Measurements from ENCODE around the gene ATF4. TPM values are rescaled to one million over a fixed set of nuclear protein-coding genes. Genes with fewer than 3 reads are reported as not detected.

The ATF4 gene
- total and polyA plus RNA-seq, 2 donors from 2014 or later: 261 to 293 TPM

DNA sequence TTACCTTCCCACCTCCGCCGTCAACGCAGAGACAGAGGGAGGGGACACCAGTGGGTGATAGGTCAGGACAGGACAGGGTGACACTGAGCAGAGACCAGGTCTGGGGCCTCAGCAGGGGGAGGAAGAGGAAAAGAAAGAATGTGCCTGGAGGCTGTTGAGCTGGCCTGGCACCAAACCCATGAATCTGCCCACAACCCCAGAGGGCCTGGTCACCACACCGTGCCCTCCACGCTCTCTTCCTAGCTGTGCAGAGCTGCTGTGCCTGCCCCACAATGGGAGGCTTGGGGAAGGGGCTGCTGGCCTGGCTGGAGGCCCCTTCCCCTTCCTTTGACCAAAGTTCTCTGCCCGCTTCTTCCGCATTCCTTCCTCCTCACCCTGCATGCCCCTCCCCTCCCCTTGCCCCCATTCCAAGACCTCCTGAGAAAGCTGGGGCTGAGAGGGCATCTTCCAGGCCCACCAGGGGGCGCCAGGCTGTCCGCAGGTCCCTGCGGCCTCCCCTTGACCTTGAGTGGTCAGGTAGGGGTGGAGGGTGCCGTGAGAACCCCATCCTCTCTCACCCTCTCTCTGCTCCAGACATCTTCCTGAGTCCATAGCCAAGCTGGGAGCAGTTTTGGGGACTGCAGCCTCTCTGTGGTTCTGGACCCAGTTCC lies 39.2 kb downstream of the ATF4 start:
- no peak overlapping the region for H3K9ac ChIP-seq (ENCODE audit: low read length in 3 of 3)
- H3K36me3 ChIP-seq (ENCODE audit: control insufficient read depth in 2 of 3, insufficient read depth in 3 of 3, low read length in 3 of 3): peaks cover 0 to 3% (median 0%) of the 10 kb centered on the region in 3 donors
- TF ChIP-seq, protein P1, sequence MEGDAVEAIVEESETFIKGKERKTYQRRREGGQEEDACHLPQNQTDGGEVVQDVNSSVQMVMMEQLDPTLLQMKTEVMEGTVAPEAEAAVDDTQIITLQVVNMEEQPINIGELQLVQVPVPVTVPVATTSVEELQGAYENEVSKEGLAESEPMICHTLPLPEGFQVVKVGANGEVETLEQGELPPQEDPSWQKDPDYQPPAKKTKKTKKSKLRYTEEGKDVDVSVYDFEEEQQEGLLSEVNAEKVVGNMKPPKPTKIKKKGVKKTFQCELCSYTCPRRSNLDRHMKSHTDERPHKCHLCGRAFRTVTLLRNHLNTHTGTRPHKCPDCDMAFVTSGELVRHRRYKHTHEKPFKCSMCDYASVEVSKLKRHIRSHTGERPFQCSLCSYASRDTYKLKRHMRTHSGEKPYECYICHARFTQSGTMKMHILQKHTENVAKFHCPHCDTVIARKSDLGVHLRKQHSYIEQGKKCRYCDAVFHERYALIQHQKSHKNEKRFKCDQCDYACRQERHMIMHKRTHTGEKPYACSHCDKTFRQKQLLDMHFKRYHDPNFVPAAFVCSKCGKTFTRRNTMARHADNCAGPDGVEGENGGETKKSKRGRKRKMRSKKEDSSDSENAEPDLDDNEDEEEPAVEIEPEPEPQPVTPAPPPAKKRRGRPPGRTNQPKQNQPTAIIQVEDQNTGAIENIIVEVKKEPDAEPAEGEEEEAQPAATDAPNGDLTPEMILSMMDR (IDR thresholded peaks at IDR 0.05; ENCODE audit: borderline replicate concordance, extremely low read depth, insufficient read depth): no peak
- H3K27me3 ChIP-seq (ENCODE audit: control insufficient read depth, insufficient read depth, low read length): peaks cover 6% of the 10 kb centered on the region
- intact Hi-C loops (cut with DNase I): no loop called here
- no peak overlapping the region for H3K27ac ChIP-seq (ENCODE audit: low read depth in 2 of 2, low read length in 2 of 2)
- no peak for FAIRE-seq
- no peaks in the 10 kb centered on the region for H3K4me1 ChIP-seq (ENCODE audit: control insufficient read depth in 2 of 3, insufficient read depth in 2 of 3, low read depth in 1 of 3, low read length in 3 of 3)
- H3K9me3 ChIP-seq (ENCODE audit: control insufficient read depth in 2 of 3, insufficient read depth in 1 of 3, low read length in 3 of 3): no peaks in the 10 kb centered on the region
- H3K4me3 ChIP-seq (ENCODE audit: low read length in 3 of 3): no peak overlapping the region
- DNase-seq: no peak

GRCh38 chr22:39560127-39560526 lies 39.8 kb downstream of the ATF4 start:
- intact Hi-C loops (cut with DNase I): no loop called here

GRCh38 chr22:39562839-39563489 lies 42.6 kb downstream of the ATF4 start:
- intact Hi-C loops (cut with DNase I): no loop called here
- H3K4me3 ChIP-seq (ENCODE audit: low read length in 3 of 3): no peak overlapping the region
- no peak overlapping the region for H3K9ac ChIP-seq (ENCODE audit: low read length in 3 of 3)
- DNase-seq: no peak
- H3K4me1 ChIP-seq (ENCODE audit: control insufficient read depth in 2 of 3, insufficient read depth in 2 of 3, low read depth in 1 of 3, low read length in 3 of 3): no peaks in the 10 kb centered on the region
- H3K27ac ChIP-seq (ENCODE audit: low read depth in 2 of 2, low read length in 2 of 2): no peak overlapping the region
- H3K36me3 ChIP-seq (ENCODE audit: control insufficient read depth in 2 of 3, insufficient read depth in 3 of 3, low read length in 3 of 3): peaks cover 0 to 3% (median 0%) of the 10 kb centered on the region in 3 donors
- H3K9me3 ChIP-seq (ENCODE audit: control insufficient read depth in 2 of 3, insufficient read depth in 1 of 3, low read length in 3 of 3): peaks cover 0 to 2% (median 0%) of the 10 kb centered on the region in 3 donors
- no peak for FAIRE-seq
- TF ChIP-seq, protein P1 (IDR thresholded peaks at IDR 0.05; ENCODE audit: borderline replicate concordance, extremely low read depth, insufficient read depth): no peak
- H3K27me3 ChIP-seq (ENCODE audit: control insufficient read depth, insufficient read depth, low read length): no peaks in the 10 kb centered on the region

More at GRCh38 chr22:39560127-39560526, 39.8 kb downstream of the ATF4 start:
- H3K4me3 ChIP-seq (ENCODE audit: low read length in 3 of 3): no peak overlapping the region
- peaks cover 0 to 3% (median 0%) of the 10 kb centered on the region in 3 donors for H3K36me3 ChIP-seq (ENCODE audit: control insufficient read depth in 2 of 3, insufficient read depth in 3 of 3, low read length in 3 of 3)
- no peak for DNase-seq
- TF ChIP-seq, protein P1 (IDR thresholded peaks at IDR 0.05; ENCODE audit: borderline replicate concordance, extremely low read depth, insufficient read depth): no peak
- H3K9ac ChIP-seq (ENCODE audit: low read length in 3 of 3): no peak overlapping the region
- no peak for FAIRE-seq
- H3K4me1 ChIP-seq (ENCODE audit: control insufficient read depth in 2 of 3, insufficient read depth in 2 of 3, low read depth in 1 of 3, low read length in 3 of 3): no peaks in the 10 kb centered on the region
- no peak overlapping the region for H3K27ac ChIP-seq (ENCODE audit: low read depth in 2 of 2, low read length in 2 of 2)
- no peaks in the 10 kb centered on the region for H3K9me3 ChIP-seq (ENCODE audit: control insufficient read depth in 2 of 3, insufficient read depth in 1 of 3, low read length in 3 of 3)
- peaks cover 6% of the 10 kb centered on the region for H3K27me3 ChIP-seq (ENCODE audit: control insufficient read depth, insufficient read depth, low read length)
